Measurements from ENCODE around the gene MAP3K12. TPM values are rescaled to one million over a fixed set of nuclear protein-coding genes. Genes with fewer than 3 reads are reported as not detected.

The MAP3K12 gene
- total RNA-seq, 2 donors from 2014 or later = 18.8 to 23.7 TPM

DNA sequence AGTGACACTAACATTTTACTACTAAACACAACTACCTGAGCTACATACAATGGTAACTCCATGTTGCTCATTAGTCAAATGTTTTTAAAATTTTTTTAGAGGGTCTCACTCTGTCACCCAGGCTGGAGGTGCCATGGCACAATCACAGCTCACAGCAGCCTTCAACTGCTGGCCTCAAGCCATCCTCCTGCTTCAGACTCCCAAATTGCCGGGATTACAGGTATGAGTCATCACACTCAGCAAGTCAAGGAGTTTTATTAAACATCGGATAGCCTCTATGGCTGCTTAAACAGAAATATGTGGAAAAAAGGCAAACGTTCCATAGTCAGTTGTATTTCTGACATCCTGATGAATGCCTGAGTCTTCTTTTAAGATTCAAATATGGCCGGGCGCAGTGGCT lies 19.1 kb upstream of the MAP3K12 start:
- Mint-ChIP-seq H3K9me3 (no peaks in the 10 kb centered on the region), H3K36me3 (ENCODE audit: insufficient read depth in 2 of 2) (peaks cover 6 to 19% of the 10 kb centered on the region in 2 donors)

GRCh38 chr12:53516758-53517455 lies 17.6 kb upstream of the MAP3K12 start:
- ATAC-seq (replicated peaks in 1 of 2) = no peak
- Mint-ChIP-seq H3K9me3 (no peaks in the 10 kb centered on the region), H3K27me3 (ENCODE audit: low read depth) (no peaks in the 10 kb centered on the region), H3K4me1 (ENCODE audit: low read depth) (peaks cover 4% of the 10 kb centered on the region), H3K27ac (no peak overlapping the region), H3K4me3 (no peak overlapping the region), H3K36me3 (ENCODE audit: insufficient read depth in 2 of 2) (peaks cover 6 to 14% of the 10 kb centered on the region in 2 donors)
- DNase-seq = no peak

More for the DNA sequence above, 19.1 kb upstream of the MAP3K12 start:
- Mint-ChIP-seq H3K27ac (no peak overlapping the region), H3K4me3 (no peak overlapping the region), H3K27me3 (ENCODE audit: low read depth) (no peaks in the 10 kb centered on the region), H3K4me1 (ENCODE audit: low read depth) (no peaks in the 10 kb centered on the region)
- no peak for DNase-seq
- no peak for ATAC-seq (replicated peaks in 1 of 2)

DNA sequence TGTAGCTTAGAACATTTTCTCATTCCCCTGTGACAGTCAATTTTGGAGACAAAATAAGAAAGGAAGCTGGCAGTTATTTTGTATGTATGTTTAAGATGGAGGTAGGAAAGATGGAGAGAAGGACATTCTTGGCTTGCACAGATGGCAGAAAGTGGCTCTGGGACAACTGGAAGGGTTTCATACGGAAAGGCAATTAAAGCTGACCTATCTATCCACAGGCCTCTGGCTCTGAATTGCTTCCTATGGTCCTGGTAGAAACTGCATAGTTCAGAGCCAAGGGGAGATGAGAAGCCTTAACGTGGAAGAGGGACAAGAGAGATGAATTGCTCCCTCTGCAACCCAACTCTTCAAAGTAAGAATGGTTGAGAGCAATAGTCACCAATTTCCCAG lies 16.0 kb upstream of the MAP3K12 start:
- H3K27me3 Mint-ChIP-seq (ENCODE audit: low read depth) = no peaks in the 10 kb centered on the region
- DNase-seq = no peak
- H3K9me3 Mint-ChIP-seq = no peaks in the 10 kb centered on the region
- H3K4me3 Mint-ChIP-seq = no peak overlapping the region
- no peak for ATAC-seq (replicated peaks in 1 of 2)
- H3K27ac Mint-ChIP-seq = no peak overlapping the region
- H3K4me1 Mint-ChIP-seq (ENCODE audit: low read depth) = peaks cover 4% of the 10 kb centered on the region
- peaks cover 6 to 10% of the 10 kb centered on the region in 2 donors for H3K36me3 Mint-ChIP-seq (ENCODE audit: insufficient read depth in 2 of 2)

- Mint-ChIP-seq H3K27ac (peak overlapping the region; percentile 8), H3K4me1 (ENCODE audit: low read depth) (peaks cover 4% of the 10 kb centered on the region), H3K27me3 (ENCODE audit: low read depth) (no peaks in the 10 kb centered on the region), H3K9me3 (no peaks in the 10 kb centered on the region), H3K36me3 (ENCODE audit: insufficient read depth in 2 of 2) (peaks cover 3 to 10% of the 10 kb centered on the region in 2 donors), H3K4me3 (no peak overlapping the region)
- ATAC-seq (replicated peaks in 1 of 2) = no peak
- DNase-seq = no peak
Observed at GRCh38 chr12:53514628-53515290, 15.5 kb upstream of the MAP3K12 start.

- no peaks in the 10 kb centered on the region for H3K27me3 Mint-ChIP-seq (ENCODE audit: low read depth)
- DNase-seq (no peak), ATAC-seq (replicated peaks in 1 of 2) (no peak)
- no peak overlapping the region for H3K27ac Mint-ChIP-seq
- peaks cover 6% of the 10 kb centered on the region for H3K4me1 Mint-ChIP-seq (ENCODE audit: low read depth)
- H3K4me3 Mint-ChIP-seq = no peak overlapping the region
- no peaks in the 10 kb centered on the region for H3K9me3 Mint-ChIP-seq
- H3K36me3 Mint-ChIP-seq (ENCODE audit: insufficient read depth in 2 of 2) = peaks cover 3 to 10% of the 10 kb centered on the region in 2 donors
Observed at GRCh38 chr12:53513712-53514410, 14.6 kb upstream of the MAP3K12 start.

GRCh38 chr12:53510181-53510812 lies 11.0 kb upstream of the MAP3K12 start:
- no peak for DNase-seq
- Mint-ChIP-seq H3K4me3 (no peak overlapping the region), H3K27ac (no peak overlapping the region), H3K36me3 (ENCODE audit: insufficient read depth in 2 of 2) (peaks cover 0 to 6% of the 10 kb centered on the region in 2 donors), H3K27me3 (ENCODE audit: low read depth) (no peaks in the 10 kb centered on the region), H3K9me3 (no peaks in the 10 kb centered on the region), H3K4me1 (ENCODE audit: low read depth) (peaks cover 12% of the 10 kb centered on the region)
- ATAC-seq (replicated peaks in 1 of 2) = no peak

DNA sequence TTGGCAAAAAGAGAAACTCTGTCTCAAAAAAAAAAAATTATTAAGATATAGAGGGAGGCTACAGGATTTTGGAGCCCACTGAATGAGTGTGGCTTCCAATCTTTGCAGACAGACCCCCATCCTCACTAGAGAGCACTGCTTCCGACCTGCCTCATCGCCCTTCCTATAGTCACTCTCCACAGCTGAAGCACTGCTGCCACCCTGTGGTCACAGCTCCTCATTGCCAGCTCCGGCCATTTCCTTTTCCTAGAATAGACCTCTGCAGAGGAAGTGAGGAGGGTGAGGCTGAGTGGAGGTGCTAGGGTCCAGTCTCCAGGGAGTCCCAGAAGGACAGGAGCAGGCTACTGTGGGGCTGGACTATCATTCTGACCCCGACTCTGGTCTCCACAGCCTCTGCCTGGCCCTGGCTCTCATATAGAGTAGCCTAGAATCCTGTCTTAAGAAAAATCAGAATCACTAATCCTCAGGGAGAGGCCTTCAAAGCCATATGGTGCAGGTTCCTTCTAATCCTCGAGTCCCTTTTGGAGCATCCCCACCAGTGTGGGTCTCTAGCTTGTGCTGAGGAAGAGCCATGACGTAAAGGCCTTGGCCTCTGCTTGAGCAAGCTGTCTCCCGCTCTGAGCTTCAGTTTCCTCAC lies 9.4 kb upstream of the MAP3K12 start:
- peak overlapping the region; percentile 11 for H3K27ac Mint-ChIP-seq
- no peaks in the 10 kb centered on the region for H3K27me3 Mint-ChIP-seq (ENCODE audit: low read depth)
- H3K36me3 Mint-ChIP-seq (ENCODE audit: insufficient read depth in 2 of 2) = peaks cover 0 to 3% of the 10 kb centered on the region in 2 donors
- peak; percentile 91 to 95 for ATAC-seq (replicated peaks in 1 of 2)
- H3K4me1 Mint-ChIP-seq (ENCODE audit: low read depth) = peaks cover 20% of the 10 kb centered on the region
- no peak overlapping the region for H3K4me3 Mint-ChIP-seq
- H3K9me3 Mint-ChIP-seq = no peaks in the 10 kb centered on the region
- DNase-seq = peak; percentile 86 to 89

DNA sequence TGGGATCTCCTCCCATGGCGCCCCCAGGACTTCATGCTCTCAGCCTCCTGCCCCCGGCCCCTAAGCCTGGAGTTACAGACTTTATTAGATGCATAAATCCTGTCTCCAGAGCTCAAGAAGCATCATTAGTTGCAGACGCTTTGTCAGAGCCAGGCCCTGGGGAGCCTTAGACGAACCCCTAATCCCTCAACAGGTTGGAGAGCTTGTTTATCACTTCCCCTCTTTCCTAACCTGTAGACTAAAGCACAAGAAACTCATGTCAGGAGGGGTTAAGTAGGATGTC lies 8.3 kb upstream of the MAP3K12 start:
- no peaks in the 10 kb centered on the region for H3K9me3 Mint-ChIP-seq
- peaks cover 19% of the 10 kb centered on the region for H3K4me1 Mint-ChIP-seq (ENCODE audit: low read depth)
- H3K27me3 Mint-ChIP-seq (ENCODE audit: low read depth) = no peaks in the 10 kb centered on the region
- H3K36me3 Mint-ChIP-seq (ENCODE audit: insufficient read depth in 2 of 2) = peaks cover 0 to 3% of the 10 kb centered on the region in 2 donors
- no peak overlapping the region for H3K27ac Mint-ChIP-seq
- DNase-seq = no peak
- ATAC-seq (replicated peaks in 1 of 2) = no peak
- H3K4me3 Mint-ChIP-seq = no peak overlapping the region

GRCh38 chr12:53506881-53507602 lies 7.8 kb upstream of the MAP3K12 start, which contains the start of gene NPFF:
TSS of gene NPFF (minus strand) at chr12:53507484. CDS start at chr12:53507474, 10 bp downstream.
- DNase-seq = no peak
- no peak within 1 kb of the TSS for H3K27ac Mint-ChIP-seq
- peaks cover 24% of the 10 kb centered on the region for H3K4me1 Mint-ChIP-seq (ENCODE audit: low read depth)
- no peak within 1 kb of the TSS for H3K4me3 Mint-ChIP-seq
- H3K27me3 Mint-ChIP-seq (ENCODE audit: low read depth) = no peaks in the 10 kb centered on the region
- peaks cover 0 to 3% of the 10 kb centered on the region in 2 donors for H3K36me3 Mint-ChIP-seq (ENCODE audit: insufficient read depth in 2 of 2)
- H3K9me3 Mint-ChIP-seq = no peaks in the 10 kb centered on the region
- ATAC-seq (replicated peaks in 1 of 2) = no peak

DNA sequence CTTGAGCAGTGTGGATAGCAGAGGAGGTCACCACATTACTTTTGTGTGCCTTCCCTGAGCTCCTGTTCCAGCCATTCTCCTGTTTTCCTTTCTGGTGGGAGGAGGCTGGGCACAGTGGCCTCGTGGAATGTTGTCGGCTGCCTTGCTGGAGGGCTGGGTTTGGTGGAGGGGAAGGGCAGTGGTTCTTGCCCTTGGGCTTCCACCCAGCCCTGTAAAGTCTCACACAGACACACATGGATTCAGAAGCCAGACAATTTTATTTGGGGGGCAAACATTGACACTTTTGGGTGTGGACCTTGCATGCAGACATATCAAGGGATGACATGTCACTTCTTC lies 7.2 kb upstream of the MAP3K12 start:
- no peak for ATAC-seq (replicated peaks in 1 of 2)
- Mint-ChIP-seq H3K9me3 (no peaks in the 10 kb centered on the region), H3K36me3 (ENCODE audit: insufficient read depth in 2 of 2) (peaks cover 0 to under 1% of the 10 kb centered on the region in 2 donors), H3K27ac (no peak overlapping the region), H3K27me3 (ENCODE audit: low read depth) (no peaks in the 10 kb centered on the region), H3K4me3 (no peak overlapping the region), H3K4me1 (ENCODE audit: low read depth) (peaks cover 29% of the 10 kb centered on the region)
- no peak for DNase-seq

- no peak overlapping the region for H3K27ac Mint-ChIP-seq
- peaks cover 29% of the 10 kb centered on the region for H3K4me1 Mint-ChIP-seq (ENCODE audit: low read depth)
- ATAC-seq (replicated peaks in 1 of 2) = no peak
- no peak overlapping the region for H3K4me3 Mint-ChIP-seq
- no peaks in the 10 kb centered on the region for H3K9me3 Mint-ChIP-seq
- no peaks in the 10 kb centered on the region for H3K27me3 Mint-ChIP-seq (ENCODE audit: low read depth)
- no peak for DNase-seq
- H3K36me3 Mint-ChIP-seq (ENCODE audit: insufficient read depth in 2 of 2) = no peaks in the 10 kb centered on the region
Observed at GRCh38 chr12:53505555-53506449, 6.5 kb upstream of the MAP3K12 start.

- no peaks in the 10 kb centered on the region for H3K27me3 Mint-ChIP-seq (ENCODE audit: low read depth)
- no peaks in the 10 kb centered on the region for H3K36me3 Mint-ChIP-seq (ENCODE audit: insufficient read depth in 2 of 2)
- H3K9me3 Mint-ChIP-seq = no peaks in the 10 kb centered on the region
- H3K4me1 Mint-ChIP-seq (ENCODE audit: low read depth) = peaks cover 32% of the 10 kb centered on the region
- DNase-seq (no peak), ATAC-seq (replicated peaks in 1 of 2) (no peak)
- H3K4me3 Mint-ChIP-seq = no peak overlapping the region
- H3K27ac Mint-ChIP-seq = peak overlapping the region; percentile 25
Observed at GRCh38 chr12:53505086-53505485, 5.8 kb upstream of the MAP3K12 start.
